Central memory CD8-positive, alpha-beta T cell (primary cell): ENCODE results near the gene BAIAP2L2.

Experiments used
- ATAC-seq: fragments of 150-1000 bp; cut with Tn5 transposase; replicated peaks from 2 replicates; pipeline ENCODE4 v1.10.0; 2022; ENCODE audit warnings: mild to moderate bottlenecking, moderate FRiP score, moderate number of reproducible peaks; ENCODE audit not compliant: poor library complexity, severe bottlenecking; ENCODE audit errors: extremely low read depth
- DNase-seq, 2 donors: peaks; one replicate each; pipeline ENCODE4 v3.0.0; 2021; ENCODE audit warnings: low spot score in 2 of 2
- H3K27ac Mint-ChIP-seq: one replicate; pipeline ENCODE4 v1.8.0; 2022; ENCODE audit warnings: low read depth, mild to moderate bottlenecking, moderate library complexity, mixed read lengths
- H3K27me3 Mint-ChIP-seq: one replicate; pipeline ENCODE4 v1.8.0; 2022; ENCODE audit warnings: mixed read lengths
- H3K36me3 Mint-ChIP-seq: one replicate; pipeline ENCODE4 v1.8.0; 2022; ENCODE audit warnings: mild to moderate bottlenecking, moderate library complexity, mixed read lengths; ENCODE audit not compliant: insufficient read depth
- H3K4me1 Mint-ChIP-seq: one replicate; pipeline ENCODE4 v1.8.0; 2022; ENCODE audit warnings: mixed read lengths
- H3K4me3 Mint-ChIP-seq: one replicate; pipeline ENCODE4 v1.8.0; 2022; ENCODE audit warnings: mild to moderate bottlenecking, moderate library complexity, mixed read lengths
- H3K9me3 Mint-ChIP-seq: one replicate; pipeline ENCODE4 v1.8.0; 2022; ENCODE audit warnings: mixed read lengths

The BAIAP2L2 gene

GRCh38 chr22:38089474-38089851 is 21.0 kb downstream of the BAIAP2L2 start:
- no peaks in the 10 kb centered on the region for H3K4me1 Mint-ChIP-seq
- H3K4me3 Mint-ChIP-seq = no peak overlapping the region
- DNase-seq (no peak), ATAC-seq (no peak)
- H3K27me3 Mint-ChIP-seq = peaks cover 6% of the 10 kb centered on the region
- H3K27ac Mint-ChIP-seq = no peak overlapping the region
- H3K36me3 Mint-ChIP-seq = peaks cover 2% of the 10 kb centered on the region
- H3K9me3 Mint-ChIP-seq = no peaks in the 10 kb centered on the region

GRCh38 chr22:38088629-38089473 is 21.6 kb downstream of the BAIAP2L2 start:
- H3K9me3 Mint-ChIP-seq = no peaks in the 10 kb centered on the region
- peaks cover 2% of the 10 kb centered on the region for H3K36me3 Mint-ChIP-seq
- H3K27ac Mint-ChIP-seq = no peak overlapping the region
- DNase-seq (no peak), ATAC-seq (no peak)
- H3K4me3 Mint-ChIP-seq = no peak overlapping the region
- peaks cover 6% of the 10 kb centered on the region for H3K27me3 Mint-ChIP-seq
- no peaks in the 10 kb centered on the region for H3K4me1 Mint-ChIP-seq

DNA sequence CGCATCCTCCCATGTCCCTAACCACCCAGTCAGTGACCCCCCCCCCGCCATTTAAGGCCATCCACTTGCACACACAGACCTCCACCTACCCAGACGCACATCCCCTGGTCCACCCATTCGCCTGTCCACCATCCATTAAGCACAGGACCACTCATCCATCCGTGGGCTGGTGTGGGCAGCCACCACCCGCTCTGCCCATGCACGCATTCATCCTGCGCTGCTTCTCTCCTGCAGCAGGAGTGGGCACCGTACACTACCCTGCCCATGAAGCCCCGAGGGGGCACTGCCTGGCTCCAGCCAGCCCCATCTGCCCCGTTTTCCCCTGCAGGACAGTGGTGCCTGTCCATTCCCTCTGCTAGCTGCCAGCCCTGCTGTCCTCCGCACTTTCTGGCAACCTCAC is 22.6 kb downstream of the BAIAP2L2 start:
- ATAC-seq (no peak), DNase-seq (no peak)
- Mint-ChIP-seq H3K27me3 (peaks cover 6% of the 10 kb centered on the region), H3K36me3 (peaks cover 2% of the 10 kb centered on the region), H3K4me3 (no peak overlapping the region), H3K4me1 (no peaks in the 10 kb centered on the region), H3K9me3 (no peaks in the 10 kb centered on the region), H3K27ac (no peak overlapping the region)

GRCh38 chr22:38086942-38087341 is 23.5 kb downstream of the BAIAP2L2 start:
- ATAC-seq = no peak
- peaks cover 2% of the 10 kb centered on the region for H3K36me3 Mint-ChIP-seq
- DNase-seq = no peak
- H3K27ac Mint-ChIP-seq = no peak overlapping the region
- no peaks in the 10 kb centered on the region for H3K9me3 Mint-ChIP-seq
- no peak overlapping the region for H3K4me3 Mint-ChIP-seq
- no peaks in the 10 kb centered on the region for H3K4me1 Mint-ChIP-seq
- peaks cover 6% of the 10 kb centered on the region for H3K27me3 Mint-ChIP-seq

GRCh38 chr22:38086001-38086845 is 24.3 kb downstream of the BAIAP2L2 start:
- H3K27ac Mint-ChIP-seq = no peak overlapping the region
- DNase-seq (no peak), ATAC-seq (no peak)
- no peaks in the 10 kb centered on the region for H3K9me3 Mint-ChIP-seq
- H3K4me3 Mint-ChIP-seq = no peak overlapping the region
- peaks cover 2% of the 10 kb centered on the region for H3K36me3 Mint-ChIP-seq
- H3K27me3 Mint-ChIP-seq = peaks cover 6% of the 10 kb centered on the region
- H3K4me1 Mint-ChIP-seq = no peaks in the 10 kb centered on the region

GRCh38 chr22:38085501-38085900 is 25.0 kb downstream of the BAIAP2L2 start:
- H3K4me1 Mint-ChIP-seq = no peaks in the 10 kb centered on the region
- H3K4me3 Mint-ChIP-seq = no peak overlapping the region
- H3K9me3 Mint-ChIP-seq = no peaks in the 10 kb centered on the region
- DNase-seq = no peak
- peaks cover 2% of the 10 kb centered on the region for H3K36me3 Mint-ChIP-seq
- no peak for ATAC-seq
- no peak overlapping the region for H3K27ac Mint-ChIP-seq
- peaks cover 7% of the 10 kb centered on the region for H3K27me3 Mint-ChIP-seq

DNA sequence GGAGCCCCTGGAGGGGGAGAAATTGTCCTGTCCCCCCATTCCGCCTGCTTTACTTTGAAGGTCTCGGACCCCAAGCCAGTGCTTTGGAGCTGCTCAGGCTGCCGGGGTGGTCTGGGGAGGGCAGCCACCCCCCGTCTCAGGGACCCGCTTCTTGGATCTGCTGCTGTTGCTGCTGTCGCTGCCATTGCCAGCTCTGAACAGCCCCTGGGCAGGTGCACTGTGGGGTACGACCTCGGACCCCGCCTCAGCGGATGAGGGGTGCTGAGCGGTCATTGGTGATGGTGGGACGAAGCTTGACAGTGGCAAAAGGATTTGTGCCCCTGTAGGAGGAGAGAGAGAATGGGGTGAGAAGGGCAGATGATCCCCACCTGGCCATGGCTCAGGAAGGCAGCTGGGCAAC is 25.4 kb downstream of the BAIAP2L2 start:
- DNase-seq = no peak
- H3K36me3 Mint-ChIP-seq = peaks cover 2% of the 10 kb centered on the region
- no peak overlapping the region for H3K4me3 Mint-ChIP-seq
- no peaks in the 10 kb centered on the region for H3K4me1 Mint-ChIP-seq
- peaks cover 11% of the 10 kb centered on the region for H3K27me3 Mint-ChIP-seq
- no peak overlapping the region for H3K27ac Mint-ChIP-seq
- no peak for ATAC-seq
- no peaks in the 10 kb centered on the region for H3K9me3 Mint-ChIP-seq

- Mint-ChIP-seq H3K9me3 (no peaks in the 10 kb centered on the region), H3K36me3 (peaks cover 2% of the 10 kb centered on the region), H3K4me1 (no peaks in the 10 kb centered on the region), H3K4me3 (no peak within 1 kb of the TSS), H3K27me3 (peaks cover 17% of the 10 kb centered on the region), H3K27ac (no peak within 1 kb of the TSS)
- ATAC-seq (no peak), DNase-seq (no peak)
These were observed 26.4 kb downstream of the BAIAP2L2 start, which contains the start of gene SLC16A8 for GRCh38 chr22:38083931-38084631. TSS of gene SLC16A8 (minus strand) at chr22:38084184. CDS start at chr22:38082873, 1,311 bp downstream.

DNA sequence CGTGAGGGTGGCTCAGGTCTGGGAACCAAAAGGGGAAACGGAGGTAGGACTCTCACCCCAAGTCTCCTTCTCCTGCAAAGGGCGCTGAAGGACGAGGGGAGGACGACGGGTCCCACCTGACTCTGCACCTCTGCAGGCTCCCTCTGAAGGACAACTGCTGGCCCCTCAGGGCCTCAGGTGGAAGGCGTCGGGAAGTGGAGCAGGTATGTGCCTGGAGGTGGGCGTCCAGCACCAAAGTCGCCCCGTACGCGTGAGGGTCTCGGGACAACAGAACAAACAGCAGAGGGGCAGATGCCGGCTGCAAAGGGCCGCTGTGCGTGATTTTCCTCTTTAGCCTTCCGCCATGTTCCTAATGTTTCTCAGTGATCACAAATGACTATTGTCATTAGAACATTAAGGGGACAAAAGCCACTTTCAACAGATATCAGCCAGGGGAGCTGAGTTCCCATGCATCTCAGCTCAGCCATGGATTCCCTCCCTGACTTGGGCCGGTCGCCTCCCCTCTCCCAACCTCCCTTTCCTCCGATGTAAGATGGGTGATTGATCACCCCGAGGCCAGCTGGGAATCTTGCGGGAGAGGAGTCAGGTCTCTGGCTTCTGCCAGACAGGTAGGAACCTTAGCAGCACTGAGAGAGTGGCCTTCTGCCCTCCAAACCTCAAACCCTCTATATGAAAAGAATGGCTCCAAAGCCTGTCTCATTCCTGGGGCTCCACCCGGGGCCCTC is 27.3 kb downstream of the BAIAP2L2 start:
- no peak overlapping the region for H3K27ac Mint-ChIP-seq
- H3K4me1 Mint-ChIP-seq = no peaks in the 10 kb centered on the region
- H3K9me3 Mint-ChIP-seq = no peaks in the 10 kb centered on the region
- DNase-seq (no peak), ATAC-seq (no peak)
- H3K27me3 Mint-ChIP-seq = peaks cover 15% of the 10 kb centered on the region
- peaks cover 2% of the 10 kb centered on the region for H3K36me3 Mint-ChIP-seq
- no peak overlapping the region for H3K4me3 Mint-ChIP-seq

- Mint-ChIP-seq H3K9me3 (no peaks in the 10 kb centered on the region), H3K36me3 (no peaks in the 10 kb centered on the region), H3K4me1 (no peaks in the 10 kb centered on the region), H3K4me3 (peak overlapping the region; percentile 43), H3K27ac (no peak overlapping the region), H3K27me3 (peaks cover 11% of the 10 kb centered on the region)
- ATAC-seq (no peak), DNase-seq (no peak)
These were observed 28.3 kb downstream of the BAIAP2L2 start for GRCh38 chr22:38081941-38082828.

GRCh38 chr22:38081636-38081940 is 28.9 kb downstream of the BAIAP2L2 start:
- Mint-ChIP-seq H3K9me3 (no peaks in the 10 kb centered on the region), H3K27ac (no peak overlapping the region), H3K27me3 (peaks cover 11% of the 10 kb centered on the region), H3K4me3 (no peak overlapping the region), H3K36me3 (no peaks in the 10 kb centered on the region), H3K4me1 (no peaks in the 10 kb centered on the region)
- no peak for ATAC-seq
- DNase-seq = no peak
